Measurements from ENCODE around the gene SSR2.

The SSR2 gene

GRCh38 chr1:156024801-156025200, 4.0 kb upstream of the SSR2 start:
- H3K4me2 ChIP-seq (ENCODE audit: low read length), result no peak overlapping the region
- no peak for TF ChIP-seq EZH2phosphoT487 (IDR thresholded peaks at IDR 0.05; ENCODE audit: low read depth)
- no peak for TF ChIP-seq CTCF (IDR thresholded peaks at IDR 0.05; ENCODE audit: low read depth, low read length)

GRCh38 chr1:156021954-156022353, 1.2 kb upstream of the SSR2 start:
- TF ChIP-seq EZH2phosphoT487 (IDR thresholded peaks at IDR 0.05; ENCODE audit: low read depth) (no peak), CTCF (IDR thresholded peaks at IDR 0.05; ENCODE audit: low read depth, low read length) (no peak)
- H2AFZ ChIP-seq (ENCODE audit: low read depth, low read length), result no peak overlapping the region
- no peak overlapping the region for H3K27ac ChIP-seq (ENCODE audit: low read length)
- H3K9me3 ChIP-seq (ENCODE audit: insufficient read depth, low read length), result no peaks in the 10 kb centered on the region
- no peaks in the 10 kb centered on the region for H4K20me1 ChIP-seq (ENCODE audit: insufficient read depth, low read length)
- H3K4me1 ChIP-seq (ENCODE audit: low read length), result peaks cover 13% of the 10 kb centered on the region
- peaks cover 24% of the 10 kb centered on the region for H3K79me2 ChIP-seq (ENCODE audit: low read length)
- no peak overlapping the region for H3K9ac ChIP-seq (ENCODE audit: low read length)
- no peak overlapping the region for H3K4me3 ChIP-seq (ENCODE audit: low read length)
- no peak overlapping the region for H3K4me2 ChIP-seq (ENCODE audit: low read length)
- peaks cover 16% of the 10 kb centered on the region for H3K36me3 ChIP-seq (replicated peaks; ENCODE audit: low read depth, low read length)
- H3K27me3 ChIP-seq (ENCODE audit: low read depth, low read length), result peaks cover 5% of the 10 kb centered on the region; the same call in 1 of the 2 replicates

More at GRCh38 chr1:156024801-156025200, 4.0 kb upstream of the SSR2 start:
- Histone ChIP-seq H3K36me3 (replicated peaks; ENCODE audit: low read depth, low read length) (peaks cover 2% of the 10 kb centered on the region), H3K4me1 (ENCODE audit: low read length) (peaks cover 6% of the 10 kb centered on the region), H3K4me3 (ENCODE audit: low read length) (no peak overlapping the region), H3K9me3 (ENCODE audit: insufficient read depth, low read length) (no peaks in the 10 kb centered on the region), H3K79me2 (ENCODE audit: low read length) (peaks cover 9% of the 10 kb centered on the region), H3K27me3 (ENCODE audit: low read depth, low read length) (peaks cover 5% of the 10 kb centered on the region; the same call in 1 of the 2 replicates), H2AFZ (ENCODE audit: low read depth, low read length) (no peak overlapping the region), H4K20me1 (ENCODE audit: insufficient read depth, low read length) (no peaks in the 10 kb centered on the region), H3K27ac (ENCODE audit: low read length) (no peak overlapping the region), H3K9ac (ENCODE audit: low read length) (no peak overlapping the region)

GRCh38 chr1:156021093-156021428, 310 bp upstream of the SSR2 start:
- Histone ChIP-seq H3K27ac (ENCODE audit: low read length) (no peak overlapping the region), H3K27me3 (ENCODE audit: low read depth, low read length) (peaks cover 5% of the 10 kb centered on the region; the same call in 1 of the 2 replicates), H3K4me1 (ENCODE audit: low read length) (peaks cover 13% of the 10 kb centered on the region), H3K4me2 (ENCODE audit: low read length) (peak overlapping the region; percentile 91), H3K9me3 (ENCODE audit: insufficient read depth, low read length) (no peaks in the 10 kb centered on the region), H3K36me3 (replicated peaks; ENCODE audit: low read depth, low read length) (peaks cover 22% of the 10 kb centered on the region), H3K9ac (ENCODE audit: low read length) (peak overlapping the region; percentile 70), H3K79me2 (ENCODE audit: low read length) (peaks cover 24% of the 10 kb centered on the region), H3K4me3 (ENCODE audit: low read length) (peak overlapping the region; percentile 79), H4K20me1 (ENCODE audit: insufficient read depth, low read length) (no peaks in the 10 kb centered on the region), H2AFZ (ENCODE audit: low read depth, low read length) (peak overlapping the region; percentile 94)
- no peak for TF ChIP-seq CTCF (IDR thresholded peaks at IDR 0.05; ENCODE audit: low read depth, low read length)
- TF ChIP-seq EZH2phosphoT487 (IDR thresholded peaks at IDR 0.05; ENCODE audit: low read depth), result no peak

GRCh38 chr1:156019946-156020292, 832 bp downstream of the SSR2 start:
- Histone ChIP-seq H3K36me3 (replicated peaks; ENCODE audit: low read depth, low read length) (peaks cover 23% of the 10 kb centered on the region), H3K79me2 (ENCODE audit: low read length) (peaks cover 24% of the 10 kb centered on the region), H2AFZ (ENCODE audit: low read depth, low read length) (no peak overlapping the region), H3K4me2 (ENCODE audit: low read length) (peak overlapping the region; percentile 85), H3K4me3 (ENCODE audit: low read length) (peak overlapping the region; percentile 79), H4K20me1 (ENCODE audit: insufficient read depth, low read length) (peaks cover 2% of the 10 kb centered on the region; the same call in 1 of the 2 replicates), H3K4me1 (ENCODE audit: low read length) (peaks cover 13% of the 10 kb centered on the region), H3K27ac (ENCODE audit: low read length) (peak overlapping the region; percentile 16; the same call in 1 of the 2 replicates), H3K9ac (ENCODE audit: low read length) (peak overlapping the region; percentile 70), H3K27me3 (ENCODE audit: low read depth, low read length) (peaks cover under 1% of the 10 kb centered on the region; the same call in 1 of the 2 replicates), H3K9me3 (ENCODE audit: insufficient read depth, low read length) (no peaks in the 10 kb centered on the region)
- TF ChIP-seq EZH2phosphoT487 (IDR thresholded peaks at IDR 0.05; ENCODE audit: low read depth), result no peak
- no peak for TF ChIP-seq CTCF (IDR thresholded peaks at IDR 0.05; ENCODE audit: low read depth, low read length)
